OCI-LY1 (cell line): Measurements from ENCODE around the gene PRMT7.

Experiments used
- H2AFZ ChIP-seq: fragments of 200-600 bp; sonication (generic), shearing (Covaris generic); 2 replicates; pipeline ENCODE4 v1.6.0; 2014; ENCODE audit warnings: antibody characterized with exemption, mild to moderate bottlenecking, low read length
- H3F3A ChIP-seq: fragments of 200-600 bp; sonication (generic), shearing (Covaris generic); 2 replicates; pipeline ENCODE4 v1.6.0; 2014; ENCODE audit warnings: mild to moderate bottlenecking, antibody characterized with exemption, low read length, moderate library complexity; ENCODE audit not compliant: insufficient read depth
- H3K27ac ChIP-seq: fragments of 200-600 bp; sonication (generic); 2 replicates; pipeline ENCODE4 v1.5.1; 2014; ENCODE audit warnings: low read length, mixed run types, mild to moderate bottlenecking, low read depth; ENCODE audit not compliant: poor library complexity, severe bottlenecking
- H3K27me3 ChIP-seq: fragments of 200-600 bp; sonication (generic); 2 replicates; pipeline ENCODE4 v1.6.0; 2014; ENCODE audit warnings: antibody characterized with exemption, mild to moderate bottlenecking, low read length, moderate library complexity; ENCODE audit not compliant: insufficient read depth
- H3K36me3 ChIP-seq: fragments of 200-600 bp; sonication (generic); 2 replicates; pipeline ENCODE4 v1.6.1; 2014; ENCODE audit warnings: mild to moderate bottlenecking, antibody characterized with exemption, low read length, moderate library complexity, mixed read lengths; ENCODE audit not compliant: insufficient read depth
- H3K4me1 ChIP-seq: fragments of 200-600 bp; sonication (generic); 2 replicates; pipeline ENCODE4 v1.5.1; 2014; ENCODE audit warnings: mild to moderate bottlenecking, low read length, moderate library complexity; ENCODE audit not compliant: insufficient read depth, severe bottlenecking
- H3K4me2 ChIP-seq: fragments of 200-600 bp; sonication (generic), shearing (Covaris generic); 2 replicates; pipeline ENCODE4 v1.6.1; 2014; ENCODE audit warnings: low read length
- H3K4me3 ChIP-seq: fragments of 200-600 bp; sonication (generic); 2 replicates; pipeline ENCODE4 v1.5.1; 2014; ENCODE audit warnings: low read length, low read depth, mild to moderate bottlenecking, mixed read lengths; ENCODE audit not compliant: poor library complexity, severe bottlenecking
- H3K79me2 ChIP-seq: fragments of 200-600 bp; shearing (Covaris generic); 2 replicates; pipeline ENCODE4 v1.6.1; 2016; ENCODE audit warnings: mixed run types, low read length, mixed read lengths; ENCODE audit not compliant: insufficient read depth
- H3K9ac ChIP-seq: fragments of 200-600 bp; sonication (generic), shearing (Covaris generic); 2 replicates; pipeline ENCODE4 v1.6.1; 2014; ENCODE audit warnings: mild to moderate bottlenecking, low read length, mixed read lengths
- H3K9me2 ChIP-seq: fragments of 200-600 bp; sonication (generic), shearing (Covaris generic); 2 replicates; pipeline ENCODE4 v1.6.1; 2014; ENCODE audit warnings: low read depth, mild to moderate bottlenecking, low read length, mixed read lengths
- H3K9me3 ChIP-seq: fragments of 200-600 bp; shearing (Covaris generic); 2 replicates; pipeline ENCODE4 v1.6.1; 2014; ENCODE audit warnings: low read length, mixed read lengths
- H4K20me1 ChIP-seq: fragments of 200-600 bp; sonication (generic), shearing (Covaris generic); 2 replicates; pipeline ENCODE4 v1.6.0; 2016; ENCODE audit warnings: mild to moderate bottlenecking, low read length; ENCODE audit not compliant: insufficient read depth
- EZH2 ChIP-seq: fragments of 200-600 bp; sonication (generic), shearing (Covaris generic); IDR thresholded peaks from 2 replicates; pipeline ENCODE4 v1.8.0; 2017; ENCODE audit warnings: borderline replicate concordance, mixed run types, mild to moderate bottlenecking, antibody characterized with exemption, low read length, moderate library complexity, mixed read lengths
- TF ChIP-seq, protein P1 (sequence below): fragments of 200-600 bp; sonication (generic), shearing (Covaris generic); IDR thresholded peaks from 2 replicates; pipeline ENCODE4 v1.5.1; 2017; ENCODE audit warnings: mild to moderate bottlenecking, antibody characterized with exemption, low read length, moderate library complexity, mixed read lengths

PRMT7 gene

DNA sequence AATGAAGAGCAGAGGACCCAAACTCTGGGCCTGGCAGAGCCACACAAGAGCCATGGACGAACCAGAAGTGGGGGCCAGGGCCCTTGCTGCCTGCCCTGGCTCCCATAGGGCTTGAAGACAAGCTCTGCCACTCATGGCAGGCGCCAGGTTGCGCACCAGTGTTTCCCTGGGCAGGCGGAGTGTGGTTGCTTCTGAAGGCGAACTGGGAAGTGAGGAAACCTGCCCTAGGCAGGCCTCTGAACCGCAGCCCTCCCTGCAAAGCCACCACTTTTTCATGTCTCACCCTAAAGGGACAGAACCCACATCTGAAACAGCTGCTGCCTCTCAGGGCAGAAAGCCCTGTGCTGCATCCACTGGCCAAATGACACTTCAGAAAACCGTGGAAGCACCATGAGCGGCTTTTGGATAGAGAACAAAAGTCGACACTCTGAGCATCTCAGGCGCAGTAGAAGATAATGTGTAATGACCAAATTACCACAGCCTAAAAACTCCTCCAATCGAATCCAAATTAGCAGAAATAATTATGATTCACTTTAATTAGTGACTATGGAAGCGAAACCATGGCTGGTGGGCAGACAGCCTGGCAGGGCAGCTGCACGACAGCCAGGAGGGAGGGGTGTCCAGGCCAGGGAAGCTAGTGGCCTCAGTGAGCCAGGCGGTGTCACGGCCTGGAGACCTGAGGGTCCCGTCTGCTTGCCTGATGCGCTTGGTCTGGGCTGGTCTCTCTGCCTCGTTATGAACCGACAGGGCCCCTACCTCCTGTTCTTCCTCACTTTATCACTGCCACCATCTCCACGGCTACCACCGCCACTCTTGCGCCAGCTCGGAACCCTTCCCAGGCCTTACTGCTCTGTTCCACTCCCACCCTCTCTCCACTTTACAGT lies 59.1 kb downstream of the PRMT7 start:
- peaks cover 10% of the 10 kb centered on the region for H3K4me1 ChIP-seq
- H3K4me2 ChIP-seq = no peak overlapping the region
- TF ChIP-seq EZH2 = no peak
- TF ChIP-seq, protein P1, sequence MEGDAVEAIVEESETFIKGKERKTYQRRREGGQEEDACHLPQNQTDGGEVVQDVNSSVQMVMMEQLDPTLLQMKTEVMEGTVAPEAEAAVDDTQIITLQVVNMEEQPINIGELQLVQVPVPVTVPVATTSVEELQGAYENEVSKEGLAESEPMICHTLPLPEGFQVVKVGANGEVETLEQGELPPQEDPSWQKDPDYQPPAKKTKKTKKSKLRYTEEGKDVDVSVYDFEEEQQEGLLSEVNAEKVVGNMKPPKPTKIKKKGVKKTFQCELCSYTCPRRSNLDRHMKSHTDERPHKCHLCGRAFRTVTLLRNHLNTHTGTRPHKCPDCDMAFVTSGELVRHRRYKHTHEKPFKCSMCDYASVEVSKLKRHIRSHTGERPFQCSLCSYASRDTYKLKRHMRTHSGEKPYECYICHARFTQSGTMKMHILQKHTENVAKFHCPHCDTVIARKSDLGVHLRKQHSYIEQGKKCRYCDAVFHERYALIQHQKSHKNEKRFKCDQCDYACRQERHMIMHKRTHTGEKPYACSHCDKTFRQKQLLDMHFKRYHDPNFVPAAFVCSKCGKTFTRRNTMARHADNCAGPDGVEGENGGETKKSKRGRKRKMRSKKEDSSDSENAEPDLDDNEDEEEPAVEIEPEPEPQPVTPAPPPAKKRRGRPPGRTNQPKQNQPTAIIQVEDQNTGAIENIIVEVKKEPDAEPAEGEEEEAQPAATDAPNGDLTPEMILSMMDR = no peak
- no peaks in the 10 kb centered on the region for H4K20me1 ChIP-seq
- H3K9me3 ChIP-seq = no peaks in the 10 kb centered on the region
- H3K9me2 ChIP-seq = no peaks in the 10 kb centered on the region
- H3K27ac ChIP-seq = no peak overlapping the region
- H3K4me3 ChIP-seq = no peak overlapping the region
- peaks cover 17% of the 10 kb centered on the region; the same call in 1 of the 2 replicates for H3K27me3 ChIP-seq
- no peaks in the 10 kb centered on the region for H3K79me2 ChIP-seq
- no peak overlapping the region for H2AFZ ChIP-seq
- H3K9ac ChIP-seq = no peak overlapping the region
- H3F3A ChIP-seq = no peaks in the 10 kb centered on the region
- no peaks in the 10 kb centered on the region for H3K36me3 ChIP-seq

DNA sequence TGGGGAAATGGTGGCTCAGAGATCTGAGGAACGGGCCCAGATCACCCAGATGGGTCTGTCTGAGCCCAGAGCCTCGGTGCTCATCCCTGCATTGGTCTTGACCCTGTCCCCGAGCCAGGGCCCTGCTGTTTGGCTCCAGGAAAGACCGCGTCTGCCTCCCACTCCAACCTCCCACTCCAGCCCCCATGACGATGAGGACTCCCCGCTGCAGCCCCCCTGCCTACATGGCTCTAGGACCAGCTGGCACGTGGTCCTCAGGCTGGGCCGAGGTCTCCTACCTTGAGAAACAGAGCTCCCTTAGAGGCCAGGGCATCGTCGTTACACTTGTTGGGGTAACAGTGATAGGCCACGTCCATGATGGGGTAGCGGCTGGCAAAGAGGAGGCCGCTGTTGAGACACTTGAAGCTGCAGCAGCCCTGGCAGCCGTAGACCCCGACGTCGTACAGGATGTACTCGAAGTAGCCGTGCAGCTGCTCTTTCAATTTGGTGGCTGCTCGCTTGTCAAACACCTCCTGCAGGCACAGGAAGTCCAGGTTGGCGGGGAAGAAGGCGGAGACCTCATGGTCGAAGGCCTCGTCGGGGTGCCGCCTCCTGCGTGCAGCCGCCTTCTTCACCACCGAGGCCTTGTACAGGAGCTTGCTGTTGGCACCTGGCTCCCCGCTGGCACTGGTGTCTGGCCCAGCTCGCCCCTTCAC lies 59.9 kb downstream of the PRMT7 start:
- Histone ChIP-seq H4K20me1 (no peaks in the 10 kb centered on the region), H3K36me3 (no peaks in the 10 kb centered on the region), H3K9me2 (no peaks in the 10 kb centered on the region), H3K4me1 (peaks cover 10% of the 10 kb centered on the region), H3K9me3 (no peaks in the 10 kb centered on the region), H2AFZ (no peak overlapping the region), H3K4me2 (no peak overlapping the region), H3K9ac (no peak overlapping the region), H3K4me3 (no peak overlapping the region), H3K79me2 (no peaks in the 10 kb centered on the region), H3F3A (no peaks in the 10 kb centered on the region), H3K27ac (no peak overlapping the region), H3K27me3 (peaks cover 12% of the 10 kb centered on the region; the same call in 1 of the 2 replicates)
- TF ChIP-seq EZH2 = no peak
- TF ChIP-seq, protein P1 = no peak

DNA sequence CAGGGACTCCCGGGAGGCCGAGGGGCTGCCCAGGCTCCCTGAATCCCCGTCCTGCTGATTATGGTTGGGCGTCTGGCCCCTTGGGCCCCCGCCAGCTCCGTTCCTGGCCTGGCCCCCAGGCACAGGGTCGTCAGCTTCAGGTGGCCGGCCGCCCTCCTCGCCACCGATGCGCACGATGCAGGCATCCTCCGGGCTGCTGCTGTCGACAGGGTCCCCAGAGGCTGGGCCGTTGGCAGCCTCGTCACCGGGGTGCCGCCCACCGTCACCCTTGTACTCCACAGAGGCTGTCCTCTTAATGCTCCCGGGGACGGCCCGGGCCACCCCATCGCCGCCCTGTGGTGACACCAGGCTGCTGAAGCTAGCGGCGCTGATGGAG lies 60.4 kb downstream of the PRMT7 start:
- no peaks in the 10 kb centered on the region for H3K79me2 ChIP-seq
- no peaks in the 10 kb centered on the region for H3K9me3 ChIP-seq
- H3K9me2 ChIP-seq = no peaks in the 10 kb centered on the region
- no peak overlapping the region for H3K4me3 ChIP-seq
- no peaks in the 10 kb centered on the region for H4K20me1 ChIP-seq
- peaks cover 10% of the 10 kb centered on the region for H3K4me1 ChIP-seq
- H2AFZ ChIP-seq = no peak overlapping the region
- peaks cover 7% of the 10 kb centered on the region; the same call in 1 of the 2 replicates for H3K27me3 ChIP-seq
- H3K4me2 ChIP-seq = no peak overlapping the region
- no peaks in the 10 kb centered on the region for H3K36me3 ChIP-seq
- no peaks in the 10 kb centered on the region for H3F3A ChIP-seq
- no peak for TF ChIP-seq EZH2
- TF ChIP-seq, protein P1 = no peak
- H3K9ac ChIP-seq = no peak overlapping the region
- no peak overlapping the region for H3K27ac ChIP-seq
